Measurements from ENCODE around the gene PYHIN1. TPM values are rescaled to one million over a fixed set of nuclear protein-coding genes. Genes with fewer than 3 reads are reported as not detected.

Gene PYHIN1
- total RNA-seq, 1 experiment from 2014 or later, result not detected

DNA sequence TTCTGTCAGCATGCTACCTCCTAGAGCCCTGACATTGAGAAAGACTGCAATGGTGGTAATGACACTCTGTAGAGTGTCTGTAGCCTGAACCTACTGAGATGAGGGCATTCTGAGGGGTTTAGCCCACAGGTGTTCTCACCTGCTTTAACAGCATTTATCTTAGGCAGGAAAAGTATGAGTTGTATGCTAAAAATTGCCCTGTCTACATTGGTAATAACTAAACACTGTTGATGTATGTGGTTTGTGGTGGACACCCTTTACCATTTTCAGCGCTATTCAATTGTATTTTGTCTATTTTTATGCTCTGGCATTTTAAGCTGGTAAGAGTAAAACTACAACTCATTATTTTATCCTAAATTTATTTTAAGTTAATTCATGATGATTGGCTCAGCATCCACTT is 10.0 kb downstream of the PYHIN1 start (continued):
- no peak for TF ChIP-seq CBX3 (IDR thresholded peaks at IDR 0.05; ENCODE audit: low read depth)
- TF ChIP-seq POLR2A (IDR thresholded peaks at IDR 0.05; ENCODE audit: borderline replicate concordance, extremely low read depth, insufficient read depth, insufficient read length), result no peak
- no peak for TF ChIP-seq EZH2 (IDR thresholded peaks at IDR 0.05)

DNA sequence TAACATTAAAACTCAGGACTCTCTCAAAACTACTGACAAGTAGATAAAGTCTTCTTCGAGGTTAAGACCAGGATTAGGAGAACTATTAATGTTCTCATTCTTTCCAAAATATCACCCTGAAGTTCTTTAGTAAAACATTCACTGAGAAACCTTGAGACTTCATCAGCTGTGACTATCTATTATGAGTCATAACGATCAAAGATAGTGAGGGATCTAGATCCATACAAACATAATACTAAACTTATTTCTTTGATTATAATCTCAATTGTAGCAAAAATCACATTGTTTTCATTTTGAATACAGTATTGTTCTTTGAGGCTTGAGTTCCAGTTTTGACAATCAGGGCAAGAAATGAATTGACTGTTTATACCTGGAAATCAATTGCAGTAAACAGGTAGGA is 11.1 kb downstream of the PYHIN1 start:
- H3K9me3 ChIP-seq (ENCODE audit: control insufficient read depth in 1 of 2, insufficient read depth in 1 of 2, low read depth in 1 of 2, low read length in 2 of 2), result no peaks in the 10 kb centered on the region
- H3K4me1 ChIP-seq (ENCODE audit: control insufficient read depth in 1 of 2, insufficient read depth in 2 of 2, low read length in 2 of 2), result no peaks in the 10 kb centered on the region
- H3K27me3 ChIP-seq (ENCODE audit: insufficient read depth, low read length), result no peaks in the 10 kb centered on the region
- ATAC-seq, result no peak
- CTCF ChIA-PET, result no interaction called here
- no peak overlapping the region for H3K9ac ChIP-seq (ENCODE audit: low read length)
- no peak overlapping the region for H2AFZ ChIP-seq (ENCODE audit: low read depth, low read length, poor library complexity, severe bottlenecking)
- RAD21 ChIA-PET (ENCODE audit: low non-redundant PET in 1 of 2, low total read pairs in 2 of 2, uncharacterized antibody in 2 of 2, unreplicated experiment in 2 of 2), result no interaction called here
- H3K36me3 ChIP-seq (ENCODE audit: control insufficient read depth in 1 of 2, insufficient read depth in 2 of 2, low read length in 2 of 2), result no peaks in the 10 kb centered on the region
- no peaks in the 10 kb centered on the region for H3K9me2 ChIP-seq (ENCODE audit: insufficient read depth)
- H3K27ac ChIP-seq (ENCODE audit: low read depth, low read length), result no peak overlapping the region
- H3K79me2 ChIP-seq (ENCODE audit: insufficient read depth, low read length), result no peaks in the 10 kb centered on the region
- no peak for DNase-seq (ENCODE audit: low read depth, low spot score)
- H3K4me2 ChIP-seq (ENCODE audit: low read length), result no peak overlapping the region
- BruUV-seq (replicated peaks), result no TSS peak
- POLR2A ChIA-PET, result no interaction called here
- TF ChIP-seq, protein P1, sequence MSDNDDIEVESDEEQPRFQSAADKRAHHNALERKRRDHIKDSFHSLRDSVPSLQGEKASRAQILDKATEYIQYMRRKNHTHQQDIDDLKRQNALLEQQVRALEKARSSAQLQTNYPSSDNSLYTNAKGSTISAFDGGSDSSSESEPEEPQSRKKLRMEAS (IDR thresholded peaks at IDR 0.05), result no peak
- TF ChIP-seq, protein P2, sequence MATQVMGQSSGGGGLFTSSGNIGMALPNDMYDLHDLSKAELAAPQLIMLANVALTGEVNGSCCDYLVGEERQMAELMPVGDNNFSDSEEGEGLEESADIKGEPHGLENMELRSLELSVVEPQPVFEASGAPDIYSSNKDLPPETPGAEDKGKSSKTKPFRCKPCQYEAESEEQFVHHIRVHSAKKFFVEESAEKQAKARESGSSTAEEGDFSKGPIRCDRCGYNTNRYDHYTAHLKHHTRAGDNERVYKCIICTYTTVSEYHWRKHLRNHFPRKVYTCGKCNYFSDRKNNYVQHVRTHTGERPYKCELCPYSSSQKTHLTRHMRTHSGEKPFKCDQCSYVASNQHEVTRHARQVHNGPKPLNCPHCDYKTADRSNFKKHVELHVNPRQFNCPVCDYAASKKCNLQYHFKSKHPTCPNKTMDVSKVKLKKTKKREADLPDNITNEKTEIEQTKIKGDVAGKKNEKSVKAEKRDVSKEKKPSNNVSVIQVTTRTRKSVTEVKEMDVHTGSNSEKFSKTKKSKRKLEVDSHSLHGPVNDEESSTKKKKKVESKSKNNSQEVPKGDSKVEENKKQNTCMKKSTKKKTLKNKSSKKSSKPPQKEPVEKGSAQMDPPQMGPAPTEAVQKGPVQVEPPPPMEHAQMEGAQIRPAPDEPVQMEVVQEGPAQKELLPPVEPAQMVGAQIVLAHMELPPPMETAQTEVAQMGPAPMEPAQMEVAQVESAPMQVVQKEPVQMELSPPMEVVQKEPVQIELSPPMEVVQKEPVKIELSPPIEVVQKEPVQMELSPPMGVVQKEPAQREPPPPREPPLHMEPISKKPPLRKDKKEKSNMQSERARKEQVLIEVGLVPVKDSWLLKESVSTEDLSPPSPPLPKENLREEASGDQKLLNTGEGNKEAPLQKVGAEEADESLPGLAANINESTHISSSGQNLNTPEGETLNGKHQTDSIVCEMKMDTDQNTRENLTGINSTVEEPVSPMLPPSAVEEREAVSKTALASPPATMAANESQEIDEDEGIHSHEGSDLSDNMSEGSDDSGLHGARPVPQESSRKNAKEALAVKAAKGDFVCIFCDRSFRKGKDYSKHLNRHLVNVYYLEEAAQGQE (IDR thresholded peaks at IDR 0.05; ENCODE audit: low read depth), result no peak
- TF ChIP-seq ZFX (IDR thresholded peaks at IDR 0.05), result no peak
- TF ChIP-seq, protein P3, sequence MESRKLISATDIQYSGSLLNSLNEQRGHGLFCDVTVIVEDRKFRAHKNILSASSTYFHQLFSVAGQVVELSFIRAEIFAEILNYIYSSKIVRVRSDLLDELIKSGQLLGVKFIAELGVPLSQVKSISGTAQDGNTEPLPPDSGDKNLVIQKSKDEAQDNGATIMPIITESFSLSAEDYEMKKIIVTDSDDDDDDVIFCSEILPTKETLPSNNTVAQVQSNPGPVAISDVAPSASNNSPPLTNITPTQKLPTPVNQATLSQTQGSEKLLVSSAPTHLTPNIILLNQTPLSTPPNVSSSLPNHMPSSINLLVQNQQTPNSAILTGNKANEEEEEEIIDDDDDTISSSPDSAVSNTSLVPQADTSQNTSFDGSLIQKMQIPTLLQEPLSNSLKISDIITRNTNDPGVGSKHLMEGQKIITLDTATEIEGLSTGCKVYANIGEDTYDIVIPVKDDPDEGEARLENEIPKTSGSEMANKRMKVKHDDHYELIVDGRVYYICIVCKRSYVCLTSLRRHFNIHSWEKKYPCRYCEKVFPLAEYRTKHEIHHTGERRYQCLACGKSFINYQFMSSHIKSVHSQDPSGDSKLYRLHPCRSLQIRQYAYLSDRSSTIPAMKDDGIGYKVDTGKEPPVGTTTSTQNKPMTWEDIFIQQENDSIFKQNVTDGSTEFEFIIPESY (IDR thresholded peaks at IDR 0.05; ENCODE audit: extremely low read depth, insufficient replicate concordance, low read length), result no peak
- TF ChIP-seq SP1 (IDR thresholded peaks at IDR 0.05; ENCODE audit: low read depth), result no peak
- no peak for TF ChIP-seq JUND (IDR thresholded peaks at IDR 0.05)
- no peak for TF ChIP-seq CBX3 (IDR thresholded peaks at IDR 0.05; ENCODE audit: low read depth)
- TF ChIP-seq YY1 (IDR thresholded peaks at IDR 0.05; ENCODE audit: extremely low read depth, insufficient replicate concordance, low read depth, low read length), result no peak
- TF ChIP-seq CEBPB (IDR thresholded peaks at IDR 0.05; ENCODE audit: low read depth), result no peak
- TF ChIP-seq POLR2AphosphoS5 (IDR thresholded peaks at IDR 0.05; ENCODE audit: low read depth, low read length), result no peak
- no peak for TF ChIP-seq ELF1 (IDR thresholded peaks at IDR 0.05; ENCODE audit: borderline replicate concordance, low read depth)
- no peak for TF ChIP-seq RAD21 (IDR thresholded peaks at IDR 0.05; ENCODE audit: low read depth)
- TF ChIP-seq EZH2 (IDR thresholded peaks at IDR 0.05), result no peak
- TF ChIP-seq TCF7L2 (IDR thresholded peaks at IDR 0.05; ENCODE audit: borderline replicate concordance, extremely low read depth, insufficient read depth, insufficient read length), result no peak
- TF ChIP-seq, protein P4, sequence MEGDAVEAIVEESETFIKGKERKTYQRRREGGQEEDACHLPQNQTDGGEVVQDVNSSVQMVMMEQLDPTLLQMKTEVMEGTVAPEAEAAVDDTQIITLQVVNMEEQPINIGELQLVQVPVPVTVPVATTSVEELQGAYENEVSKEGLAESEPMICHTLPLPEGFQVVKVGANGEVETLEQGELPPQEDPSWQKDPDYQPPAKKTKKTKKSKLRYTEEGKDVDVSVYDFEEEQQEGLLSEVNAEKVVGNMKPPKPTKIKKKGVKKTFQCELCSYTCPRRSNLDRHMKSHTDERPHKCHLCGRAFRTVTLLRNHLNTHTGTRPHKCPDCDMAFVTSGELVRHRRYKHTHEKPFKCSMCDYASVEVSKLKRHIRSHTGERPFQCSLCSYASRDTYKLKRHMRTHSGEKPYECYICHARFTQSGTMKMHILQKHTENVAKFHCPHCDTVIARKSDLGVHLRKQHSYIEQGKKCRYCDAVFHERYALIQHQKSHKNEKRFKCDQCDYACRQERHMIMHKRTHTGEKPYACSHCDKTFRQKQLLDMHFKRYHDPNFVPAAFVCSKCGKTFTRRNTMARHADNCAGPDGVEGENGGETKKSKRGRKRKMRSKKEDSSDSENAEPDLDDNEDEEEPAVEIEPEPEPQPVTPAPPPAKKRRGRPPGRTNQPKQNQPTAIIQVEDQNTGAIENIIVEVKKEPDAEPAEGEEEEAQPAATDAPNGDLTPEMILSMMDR (IDR thresholded peaks at IDR 0.05 in 2 of 3, conservative IDR thresholded peaks at IDR 0.05 in 1 of 3; ENCODE audit: borderline replicate concordance in 1 of 3, insufficient read depth in 1 of 3, low read depth in 2 of 3, low read length in 2 of 3), result no peak
- no peak for TF ChIP-seq FOSL1 (IDR thresholded peaks at IDR 0.05; ENCODE audit: low read depth)
- no peak for TF ChIP-seq POLR2A (IDR thresholded peaks at IDR 0.05; ENCODE audit: borderline replicate concordance, extremely low read depth, insufficient read depth, insufficient read length)
- no peak for TF ChIP-seq SRF (IDR thresholded peaks at IDR 0.05; ENCODE audit: low read depth)
- intact Hi-C loops (cut with micrococcal nuclease), result no loop called here
- no peak overlapping the region for H3K4me3 ChIP-seq (replicated peaks in 1 of 2; ENCODE audit: low read depth in 1 of 2, low read length in 2 of 2)
- H4K20me1 ChIP-seq (ENCODE audit: insufficient read depth), result no peaks in the 10 kb centered on the region
